Renal cortex interstitium (tissue), 11 donors: ENCODE results near the gene KCND1. TPM values are rescaled to one million over a fixed set of nuclear protein-coding genes. Genes with fewer than 3 reads are reported as not detected.

Experiments used
- DNase-seq, 11 donors: peaks; one replicate each; pipeline ENCODE4 v3.0.0-alpha.2; 2013; ENCODE audit warnings: low read depth in 9 of 11, low spot score in 4 of 11; ENCODE audit errors: extremely low read depth in 1 of 11
- polyA plus RNA-seq, 3 donors: library from polyadenylated mRNA; unstranded; fragments of 120-200 nt; gene quantifications; one replicate each; pipeline ENCODE4 v1.2.1, GENCODE V29; 2013; ENCODE audit not compliant: insufficient read length in 3 of 3

The KCND1 gene
- polyA plus RNA-seq, 3 donors = 2.2 to 3.2 (median 2.9) TPM

- DNase-seq = no peak
These were observed 23.1 kb downstream of the KCND1 start for GRCh38 chrX:48948589-48948988.

DNA sequence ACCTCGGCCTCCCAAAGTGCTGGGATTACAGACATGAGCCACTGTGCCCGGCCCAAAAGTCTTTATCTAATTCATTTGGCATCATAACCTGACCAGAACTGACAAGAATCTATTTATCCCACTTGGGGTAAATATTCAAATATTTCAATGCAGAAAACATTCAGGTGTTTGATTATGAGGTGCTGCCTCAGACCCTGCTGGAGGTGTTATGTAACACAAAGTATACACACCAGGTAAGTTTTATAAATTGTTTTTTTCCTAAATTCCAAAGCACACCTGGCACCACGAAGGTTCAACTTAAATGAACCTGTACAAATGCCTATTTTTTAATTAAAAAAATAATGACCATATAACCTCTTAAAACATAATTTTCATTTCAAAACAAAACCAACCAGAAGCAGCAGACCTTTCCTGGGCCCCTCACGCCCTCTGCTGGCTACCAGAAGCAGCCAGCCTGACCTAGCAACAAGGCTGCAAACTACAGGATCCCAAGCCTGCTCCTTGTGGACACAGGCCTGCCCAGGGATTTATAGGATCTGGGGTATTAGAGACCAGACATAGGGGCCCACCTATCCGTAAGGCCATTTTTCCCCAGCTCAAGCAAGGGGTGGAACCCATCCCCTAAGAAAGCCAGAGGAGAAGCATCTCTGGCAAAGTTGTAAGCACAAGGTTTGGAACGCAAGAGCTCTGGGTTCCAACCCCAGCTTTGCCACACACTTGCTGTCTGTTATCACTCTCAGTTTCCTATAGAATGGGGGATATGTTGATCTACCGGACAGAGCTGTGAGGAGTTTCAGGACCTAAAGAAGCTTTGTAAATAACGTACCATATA lies 25.9 kb downstream of the KCND1 start:
- peak in 1 of 11 donors; percentile 7 for DNase-seq

DNA sequence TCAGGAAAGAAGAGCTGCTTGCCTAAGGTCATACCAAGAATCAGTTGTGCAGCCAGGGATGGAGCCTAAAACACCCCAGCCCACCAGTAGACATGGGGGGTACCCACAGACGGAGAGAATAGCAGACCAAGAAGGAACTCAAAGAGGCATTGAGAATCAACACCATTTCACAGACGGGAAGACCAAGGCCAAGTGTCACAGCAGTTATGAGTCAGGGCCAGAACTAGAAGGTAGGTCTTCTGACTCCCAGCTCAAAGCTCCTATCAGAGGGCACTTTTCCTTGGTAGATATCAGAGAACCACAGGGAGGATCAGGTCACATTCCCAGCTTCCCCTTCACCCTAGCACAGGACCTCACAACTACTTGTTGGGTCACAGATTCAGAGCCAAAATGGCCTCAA lies 28.7 kb downstream of the KCND1 start:
- no peak for DNase-seq

- no peak for DNase-seq
These were observed 31.2 kb downstream of the KCND1 start for GRCh38 chrX:48940404-48940955.

DNA sequence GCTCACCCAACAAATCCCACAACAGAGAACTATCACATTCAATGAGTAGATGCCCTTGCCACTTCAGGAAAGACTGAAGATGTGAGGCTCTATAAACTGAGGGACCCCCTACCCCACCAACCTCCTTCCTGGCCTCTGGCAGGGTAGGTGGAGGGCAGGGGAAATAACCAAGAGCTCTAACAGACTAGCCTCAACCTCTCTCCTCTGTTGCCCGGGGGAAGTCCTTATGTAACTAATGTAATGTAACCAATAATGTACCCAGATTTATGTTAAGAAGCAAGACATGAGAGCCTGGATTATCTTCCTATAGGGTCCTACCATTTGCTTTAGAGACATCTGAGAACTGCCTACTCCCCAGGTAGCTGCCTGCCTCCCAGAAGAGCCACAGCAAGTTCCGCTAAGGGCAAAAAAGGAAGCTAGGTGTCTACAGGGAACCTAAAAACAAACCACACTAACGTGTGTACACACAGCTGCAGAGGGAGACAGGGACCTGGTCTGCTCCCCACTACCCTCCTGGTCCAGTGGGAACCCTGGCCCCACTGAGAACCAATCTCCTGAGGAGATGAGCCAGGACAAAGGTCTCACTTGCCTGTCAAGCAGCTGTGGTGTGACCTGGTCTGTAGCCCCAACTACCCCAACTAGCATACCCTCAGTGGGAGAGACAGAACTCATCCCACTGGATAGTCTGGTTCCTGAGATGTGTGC lies 32.0 kb downstream of the KCND1 start:
- no peak for DNase-seq

GRCh38 chrX:48938721-48939425 lies 32.8 kb downstream of the KCND1 start:
- DNase-seq = no peak

- no peak for DNase-seq
These were observed 34.4 kb downstream of the KCND1 start for GRCh38 chrX:48937054-48937907.

GRCh38 chrX:48936429-48937053 lies 35.1 kb downstream of the KCND1 start:
- DNase-seq = no peak

DNA sequence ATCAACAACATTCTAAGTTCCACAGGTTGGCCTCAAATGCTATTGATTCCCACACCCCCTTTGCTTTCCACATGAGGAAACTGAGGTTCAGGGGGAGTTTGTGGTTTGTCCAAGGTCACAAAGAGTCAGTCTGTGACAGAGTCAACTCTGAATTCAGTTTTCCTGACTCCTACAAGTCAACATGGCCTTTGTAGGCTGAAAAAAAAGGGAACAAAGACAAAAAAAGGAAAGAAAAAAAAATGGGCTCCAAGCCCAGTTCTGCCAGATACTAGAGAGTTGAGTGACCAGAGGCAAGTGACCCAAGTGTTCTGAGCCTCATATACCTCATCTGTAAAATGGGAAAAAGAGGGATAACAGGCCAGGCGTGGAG lies 36.4 kb downstream of the KCND1 start:
- DNase-seq = no peak

GRCh38 chrX:48934581-48935300 lies 36.9 kb downstream of the KCND1 start:
- DNase-seq = no peak

DNA sequence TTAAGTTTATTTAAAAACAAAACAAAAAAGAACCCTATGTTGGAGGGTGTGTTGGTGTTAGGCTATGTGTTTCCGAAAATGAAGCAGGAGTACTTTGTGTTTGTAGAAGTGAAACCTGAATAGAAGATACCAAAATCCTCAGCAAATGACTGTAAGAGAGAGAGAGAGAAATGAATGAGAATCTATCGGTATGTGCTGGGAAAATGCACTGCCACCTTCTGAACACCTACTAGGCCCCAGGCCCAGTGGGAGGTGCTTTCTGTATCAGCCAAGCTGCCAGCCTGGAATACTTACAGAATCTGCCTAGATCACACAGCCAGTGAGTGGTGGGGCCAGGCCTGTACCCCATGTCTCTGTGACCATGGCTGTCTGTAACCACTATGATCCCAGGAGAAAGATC lies 37.9 kb downstream of the KCND1 start:
- DNase-seq = no peak

DNA sequence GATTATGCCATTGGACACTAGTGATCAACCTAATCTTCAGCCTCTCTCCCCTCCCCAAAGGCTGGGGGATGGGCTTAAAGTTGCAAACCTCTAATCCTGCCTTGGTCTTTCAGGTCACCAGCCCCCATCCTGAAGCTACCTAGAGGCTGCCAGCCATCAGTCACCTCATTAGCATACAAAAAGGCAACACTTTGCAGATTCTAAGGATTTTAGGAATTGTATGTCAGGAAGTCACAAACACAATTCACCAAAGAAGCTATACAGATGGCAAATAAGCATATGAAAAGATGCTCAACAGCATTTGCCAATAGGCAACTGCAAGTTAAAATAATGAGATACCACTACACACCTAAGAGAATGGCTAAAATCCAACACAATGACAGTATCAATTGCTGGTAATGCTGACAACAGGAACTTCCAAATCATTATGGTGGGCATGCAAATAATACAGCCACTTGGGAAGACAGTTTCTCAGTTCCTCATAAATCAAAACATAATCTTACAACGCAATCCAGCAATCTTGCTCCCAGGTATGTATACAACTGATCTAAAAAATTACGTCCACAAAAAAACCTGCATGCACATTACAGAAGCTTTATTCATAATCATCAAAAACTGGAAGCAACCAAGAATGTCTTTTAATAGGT lies 43.8 kb downstream of the KCND1 start:
- DNase-seq = no peak

DNA sequence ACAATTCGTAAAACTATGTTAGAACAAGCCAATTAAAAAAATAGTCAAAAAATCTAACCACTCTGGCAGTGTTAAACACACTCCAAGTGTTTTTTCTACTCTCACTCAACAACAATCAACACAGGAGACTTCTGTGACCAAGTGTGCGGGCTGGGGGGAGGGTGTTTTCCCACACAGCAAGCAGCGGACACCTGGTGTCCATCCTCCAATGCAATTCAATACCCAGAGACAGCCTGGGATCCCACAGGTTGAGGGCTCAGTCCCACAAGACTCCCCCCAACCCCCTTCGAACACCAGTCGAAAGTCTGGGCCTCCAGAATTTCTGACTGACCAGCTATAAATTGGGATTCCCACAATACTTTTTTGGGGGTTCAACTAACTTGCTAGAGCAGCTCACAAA lies 44.5 kb downstream of the KCND1 start:
- no peak for DNase-seq

- DNase-seq = no peak
These were observed 47.4 kb downstream of the KCND1 start for GRCh38 chrX:48924270-48924669.

GRCh38 chrX:48923771-48924170 lies 47.9 kb downstream of the KCND1 start:
- no peak for DNase-seq

DNA sequence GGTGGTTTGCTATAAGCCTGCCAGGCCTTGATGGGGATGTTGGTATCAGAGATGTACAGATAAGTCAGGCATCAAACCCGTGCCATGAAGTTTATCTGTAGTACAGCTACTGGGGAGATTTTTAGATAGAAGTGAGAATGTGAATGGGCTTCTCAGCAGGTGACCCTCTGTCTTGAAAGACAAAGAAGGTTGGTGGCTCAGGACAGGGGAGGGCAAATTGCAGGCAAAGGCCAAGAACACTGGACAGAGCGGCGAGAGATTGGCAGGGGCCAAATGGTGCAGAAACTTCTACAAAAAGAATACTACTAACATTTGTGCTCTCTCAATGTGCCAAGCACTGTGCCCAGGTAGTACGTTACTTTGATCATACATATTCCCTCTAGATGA lies 50.9 kb downstream of the KCND1 start:
- DNase-seq = no peak

GRCh38 chrX:48919947-48920717 lies 51.5 kb downstream of the KCND1 start:
- no peak for DNase-seq
